HEK293T (cell line): ENCODE data around the gene FAM240A.

ENCODE experiments used
- ARNT ChIP-seq: fragments of 450-650 bp; IDR thresholded peaks from 2 replicates; pipeline ENCODE4 v1.6.1; 2017; ENCODE audit warnings: mild to moderate bottlenecking
- CTBP1 ChIP-seq: fragments of 450-650 bp; IDR thresholded peaks from 2 replicates; pipeline ENCODE4 v1.6.1; 2016; ENCODE audit warnings: borderline replicate concordance
- FOXA1 ChIP-seq: fragments of 450-650 bp; IDR thresholded peaks from 2 replicates; pipeline ENCODE4 v1.6.1; 2016; ENCODE audit warnings: mild to moderate bottlenecking
- FOXK2 ChIP-seq: fragments of 450-650 bp; IDR thresholded peaks from 2 replicates; pipeline ENCODE4 v1.6.1; 2016; ENCODE audit warnings: mild to moderate bottlenecking
- FOXM1 ChIP-seq: fragments of 450-650 bp; IDR thresholded peaks from 2 replicates; pipeline ENCODE4 v1.6.1; 2017; ENCODE audit warnings: mild to moderate bottlenecking, borderline replicate concordance
- HDGF ChIP-seq: fragments of 450-650 bp; IDR thresholded peaks from 2 replicates; pipeline ENCODE4 v1.6.1; 2017; ENCODE audit warnings: antibody characterized with exemption, borderline replicate concordance
- L3MBTL2 ChIP-seq: fragments of 450-650 bp; conservative IDR thresholded peaks from 2 replicates; pipeline ENCODE4 v1.6.1; 2016; ENCODE audit warnings: mild to moderate bottlenecking
- PKNOX1 ChIP-seq: fragments of 450-650 bp; IDR thresholded peaks from 2 replicates; pipeline ENCODE4 v1.6.1; 2016
- SP1 ChIP-seq: fragments of 450-650 bp; IDR thresholded peaks from 2 replicates; pipeline ENCODE4 v1.6.1; 2017

- TF ChIP-seq CTBP1 (no peak), SP1 (no peak), FOXK2 (no peak), FOXM1 (no peak), FOXA1 (no peak), ARNT (no peak), L3MBTL2 (no peak), PKNOX1 (no peak), HDGF (no peak)
Measured at GRCh38 chr3:46668116-46668515, 55.8 kb downstream of the FAM240A start.
